Effector memory CD4-positive, alpha-beta T cell (primary cell): ENCODE results near the gene PKN3.
A peak's percentile ranks its signal among the peaks of the same experiment; 100 is the strongest.
"Not testable (repeated sequence)": the region's sequence is repeated elsewhere in the genome, so short reads cannot be mapped to it uniquely, and the experiment has no call there.

Experiments
- DNase-seq, 3 donors: peaks; one replicate each; pipeline ENCODE4 v3.0.0-alpha.2; 2020
- H3K27ac ChIP-seq: 2 replicates; pipeline ENCODE4 v1.7.0; 2013; ENCODE audit warnings: mild to moderate bottlenecking, low read length, moderate library complexity; ENCODE audit not compliant: insufficient read depth, poor library complexity, severe bottlenecking
- H3K27me3 ChIP-seq: replicated peaks from 2 replicates; pipeline ENCODE4 v1.7.0; 2013; ENCODE audit warnings: mild to moderate bottlenecking, low read length; ENCODE audit not compliant: insufficient read depth, control insufficient read depth, poor library complexity, severe bottlenecking
- H3K36me3 ChIP-seq: 2 replicates; pipeline ENCODE4 v1.7.0; 2013; ENCODE audit warnings: mild to moderate bottlenecking, low read length, moderate library complexity; ENCODE audit not compliant: control insufficient read depth, insufficient read depth
- H3K4me1 ChIP-seq: 2 replicates; pipeline ENCODE4 v1.7.0; 2013; ENCODE audit warnings: low read length, mild to moderate bottlenecking; ENCODE audit not compliant: control insufficient read depth, insufficient read depth, poor library complexity, severe bottlenecking
- H3K4me3 ChIP-seq: 2 replicates; pipeline ENCODE4 v1.7.0; 2013; ENCODE audit warnings: low read length, low read depth, mild to moderate bottlenecking; ENCODE audit not compliant: insufficient read depth, poor library complexity, severe bottlenecking
- H3K9me3 ChIP-seq: 2 replicates; pipeline ENCODE4 v1.7.0; 2013; ENCODE audit warnings: mild to moderate bottlenecking, low read length, moderate library complexity; ENCODE audit not compliant: control insufficient read depth
- total RNA-seq, 3 donors: gene quantifications; one replicate each; lab custom pipeline; 2026; lab: John Stamatoyannopoulos, UW

Gene PKN3
- total RNA-seq: 1.7 to 6.9 (median 2.7) reads per million in 3 donors

- no peaks in the 10 kb centered on the region for H3K36me3 ChIP-seq
- no peaks in the 10 kb centered on the region for H3K9me3 ChIP-seq
- DNase-seq: peak; percentile 65 to 75 (median 67)
- peaks cover 11% of the 10 kb centered on the region for H3K4me1 ChIP-seq
- no peaks in the 10 kb centered on the region for H3K27me3 ChIP-seq
- peak within 1 kb of the TSS; percentile 18 for H3K27ac ChIP-seq
- peak within 1 kb of the TSS; percentile 68 for H3K4me3 ChIP-seq
Measured at GRCh38 chr9:128702445-128702948, at the start of gene PKN3. TSS of gene PKN3 (plus strand) at chr9:128702503. CDS start at chr9:128702916, 413 bp downstream.

- Histone ChIP-seq H3K4me1 (peaks cover 4% of the 10 kb centered on the region), H3K9me3 (no peaks in the 10 kb centered on the region), H3K4me3 (no peak overlapping the region), H3K27me3 (no peaks in the 10 kb centered on the region), H3K27ac (no peak overlapping the region), H3K36me3 (no peaks in the 10 kb centered on the region)
- no peak for DNase-seq
Measured at GRCh38 chr9:128653908-128654307, 48.4 kb upstream of the PKN3 start.

- peaks cover 4% of the 10 kb centered on the region for H3K4me1 ChIP-seq
- no peaks in the 10 kb centered on the region for H3K36me3 ChIP-seq
- no peak overlapping the region for H3K27ac ChIP-seq
- no peaks in the 10 kb centered on the region for H3K27me3 ChIP-seq
- no peak for DNase-seq
- H3K9me3 ChIP-seq: no peaks in the 10 kb centered on the region
- no peak overlapping the region for H3K4me3 ChIP-seq
Measured at GRCh38 chr9:128654481-128654880, 47.8 kb upstream of the PKN3 start.

- H3K27me3 ChIP-seq: no peaks in the 10 kb centered on the region
- peaks cover 4% of the 10 kb centered on the region for H3K4me1 ChIP-seq
- no peaks in the 10 kb centered on the region for H3K36me3 ChIP-seq
- H3K9me3 ChIP-seq: no peaks in the 10 kb centered on the region
- H3K27ac ChIP-seq: peak within 1 kb of the TSS; percentile 94
- DNase-seq: peak; percentile 91 to 94 (median 91)
- H3K4me3 ChIP-seq: peak within 1 kb of the TSS; percentile 84
Measured at GRCh38 chr9:128656416-128657343, 45.6 kb upstream of the PKN3 start, which contains the start of gene DYNC2I2. TSS of gene DYNC2I2 (minus strand) at chr9:128656847. CDS start at chr9:128656726, 121 bp downstream.

GRCh38 chr9:128657344-128657704 is 45.0 kb upstream of the PKN3 start:
- Histone ChIP-seq H3K27me3 (no peaks in the 10 kb centered on the region), H3K27ac (peak overlapping the region; percentile 94), H3K4me1 (peaks cover 4% of the 10 kb centered on the region), H3K4me3 (peak overlapping the region; percentile 84), H3K9me3 (no peaks in the 10 kb centered on the region), H3K36me3 (no peaks in the 10 kb centered on the region)
- DNase-seq: no peak

GRCh38 chr9:128657796-128658195 is 44.5 kb upstream of the PKN3 start:
- Histone ChIP-seq H3K27ac (no peak overlapping the region), H3K4me1 (peaks cover 4% of the 10 kb centered on the region), H3K4me3 (no peak overlapping the region)

GRCh38 chr9:128666481-128666941 is 35.8 kb upstream of the PKN3 start:
- H3K36me3 ChIP-seq, H3K4me3 ChIP-seq, DNase-seq, H3K4me1 ChIP-seq, H3K9me3 ChIP-seq, H3K27me3 ChIP-seq, H3K27ac ChIP-seq: not testable (repeated sequence)

More at GRCh38 chr9:128657796-128658195, 44.5 kb upstream of the PKN3 start:
- Histone ChIP-seq H3K27me3 (no peaks in the 10 kb centered on the region), H3K36me3 (no peaks in the 10 kb centered on the region), H3K9me3 (no peaks in the 10 kb centered on the region)
- DNase-seq: no peak

- Histone ChIP-seq H3K9me3 (no peaks in the 10 kb centered on the region), H3K4me3 (no peak overlapping the region), H3K4me1 (no peaks in the 10 kb centered on the region), H3K27ac (no peak overlapping the region), H3K36me3 (no peaks in the 10 kb centered on the region), H3K27me3 (no peaks in the 10 kb centered on the region)
- no peak for DNase-seq
Measured at GRCh38 chr9:128669786-128670185, 32.5 kb upstream of the PKN3 start.

GRCh38 chr9:128675382-128675781 is 26.9 kb upstream of the PKN3 start:
- no peaks in the 10 kb centered on the region for H3K4me1 ChIP-seq
- H3K27me3 ChIP-seq: no peaks in the 10 kb centered on the region
- no peaks in the 10 kb centered on the region for H3K9me3 ChIP-seq
- H3K36me3 ChIP-seq: peaks cover 3% of the 10 kb centered on the region
- no peak overlapping the region for H3K4me3 ChIP-seq
- no peak for DNase-seq
- H3K27ac ChIP-seq: no peak overlapping the region

- Histone ChIP-seq H3K4me1 (no peaks in the 10 kb centered on the region), H3K27ac (no peak overlapping the region), H3K27me3 (no peaks in the 10 kb centered on the region), H3K4me3 (no peak overlapping the region), H3K9me3 (no peaks in the 10 kb centered on the region), H3K36me3 (peaks cover 3% of the 10 kb centered on the region)
- no peak for DNase-seq
Measured at GRCh38 chr9:128677794-128678193, 24.5 kb upstream of the PKN3 start.
